LHCN-M2 (cell line): ENCODE data around the gene SMIM7. TPM values are rescaled to one million over a fixed set of nuclear protein-coding genes. Genes with fewer than 3 reads are reported as not detected.

Source experiments
- DNase-seq: peaks from one replicate; pipeline ENCODE4 v3.0.0-alpha.2; 2012; ENCODE audit warnings: low read depth
- total RNA-seq: library from RNA; depleted of rRNA; stranded (reverse); fragments of >200 nt; gene quantifications from 2 replicates; pipeline ENCODE4 v1.2.3, GENCODE V29; 2014; rRNA removed

The SMIM7 gene
- total RNA-seq, 1 experiment from 2014 or later: 97.1 TPM

GRCh38 chr19:16596399-16596798 lies 63.5 kb downstream of the SMIM7 start:
- DNase-seq: no peak

Other genes with a start within 250 kb of the SMIM7 start
- 9.3 and 10.8 TPM in 2 replicates for gene EPS15L1, start 188.2 kb downstream of the SMIM7 start, total RNA-seq
- 0.13 TPM in 1 of 2 replicates, not detected in the other for gene CALR3, start 164.0 kb downstream of the SMIM7 start, total RNA-seq
- gene C19orf44, start 163.8 kb downstream of the SMIM7 start, total RNA-seq: 2.4 and 3.8 TPM in 2 replicates
- gene CHERP, start 117.7 kb downstream of the SMIM7 start, total RNA-seq: 5.8 and 6.5 TPM in 2 replicates
- gene SLC35E1, start 87.7 kb downstream of the SMIM7 start, total RNA-seq: 33.2 and 34.3 TPM in 2 replicates
- gene MED26, start 31.9 kb downstream of the SMIM7 start, total RNA-seq: 7.4 and 8.9 TPM in 2 replicates
- gene TMEM38A, start 995 bp upstream of the SMIM7 start, total RNA-seq: 2.9 and 3.2 TPM in 2 replicates
- gene NWD1, start 59.7 kb upstream of the SMIM7 start, total RNA-seq: not detected in 2 replicates
- gene SIN3B, start 169.3 kb upstream of the SMIM7 start, total RNA-seq: 21.0 and 25.5 TPM in 2 replicates
- not detected in 2 replicates for gene F2RL3, start 228.9 kb upstream of the SMIM7 start, total RNA-seq